ENCODE results near the gene HCRTR1.

Gene HCRTR1

GRCh38 chr1:31592132-31592531 lies 25.4 kb upstream of the HCRTR1 start:
- no peak overlapping the region for H3K27ac ChIP-seq (ENCODE audit: extremely low read depth, low read depth, low read length)
- H3K4me1 ChIP-seq (ENCODE audit: control insufficient read depth, insufficient read depth, low read length), result no peaks in the 10 kb centered on the region
- POLR2A ChIA-PET, result no interaction called here
- CTCF ChIA-PET, result interaction anchor here (0.8 to 9.6 kb wide), 10 partner anchors 7 to 197 kb away, joined by 4 to 120 read pairs (median 5); no protein-coding TSS in a partner anchor
- no peaks in the 10 kb centered on the region for H3K36me3 ChIP-seq (ENCODE audit: control insufficient read depth in 2 of 2, insufficient read depth in 1 of 2, low read length in 2 of 2)
- TF ChIP-seq ZBTB21 (tag by site-specific recombination; IDR thresholded peaks at IDR 0.05) (no peak), KLF17 (tag by site-specific recombination; IDR thresholded peaks at IDR 0.05) (no peak), ZNF707 (tag by site-specific recombination; IDR thresholded peaks at IDR 0.05) (no peak), ZNF596 (tag by site-specific recombination; IDR thresholded peaks at IDR 0.05) (no peak), ZNF701 (tag by site-specific recombination; IDR thresholded peaks at IDR 0.05) (no peak), ZNF10 (tag by site-specific recombination; IDR thresholded peaks at IDR 0.05) (no peak), SCRT2 (tag by site-specific recombination; IDR thresholded peaks at IDR 0.05) (peak; percentile 98), SCRT1 (tag by site-specific recombination; IDR thresholded peaks at IDR 0.05; ENCODE audit: borderline replicate concordance) (peak; percentile 99)
- TF ChIP-seq, protein P1, sequence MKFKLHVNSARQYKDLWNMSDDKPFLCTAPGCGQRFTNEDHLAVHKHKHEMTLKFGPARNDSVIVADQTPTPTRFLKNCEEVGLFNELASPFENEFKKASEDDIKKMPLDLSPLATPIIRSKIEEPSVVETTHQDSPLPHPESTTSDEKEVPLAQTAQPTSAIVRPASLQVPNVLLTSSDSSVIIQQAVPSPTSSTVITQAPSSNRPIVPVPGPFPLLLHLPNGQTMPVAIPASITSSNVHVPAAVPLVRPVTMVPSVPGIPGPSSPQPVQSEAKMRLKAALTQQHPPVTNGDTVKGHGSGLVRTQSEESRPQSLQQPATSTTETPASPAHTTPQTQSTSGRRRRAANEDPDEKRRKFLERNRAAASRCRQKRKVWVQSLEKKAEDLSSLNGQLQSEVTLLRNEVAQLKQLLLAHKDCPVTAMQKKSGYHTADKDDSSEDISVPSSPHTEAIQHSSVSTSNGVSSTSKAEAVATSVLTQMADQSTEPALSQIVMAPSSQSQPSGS (tag by site-specific recombination; IDR thresholded peaks at IDR 0.05; ENCODE audit: low read depth), result no peak
- TF ChIP-seq, protein P2, sequence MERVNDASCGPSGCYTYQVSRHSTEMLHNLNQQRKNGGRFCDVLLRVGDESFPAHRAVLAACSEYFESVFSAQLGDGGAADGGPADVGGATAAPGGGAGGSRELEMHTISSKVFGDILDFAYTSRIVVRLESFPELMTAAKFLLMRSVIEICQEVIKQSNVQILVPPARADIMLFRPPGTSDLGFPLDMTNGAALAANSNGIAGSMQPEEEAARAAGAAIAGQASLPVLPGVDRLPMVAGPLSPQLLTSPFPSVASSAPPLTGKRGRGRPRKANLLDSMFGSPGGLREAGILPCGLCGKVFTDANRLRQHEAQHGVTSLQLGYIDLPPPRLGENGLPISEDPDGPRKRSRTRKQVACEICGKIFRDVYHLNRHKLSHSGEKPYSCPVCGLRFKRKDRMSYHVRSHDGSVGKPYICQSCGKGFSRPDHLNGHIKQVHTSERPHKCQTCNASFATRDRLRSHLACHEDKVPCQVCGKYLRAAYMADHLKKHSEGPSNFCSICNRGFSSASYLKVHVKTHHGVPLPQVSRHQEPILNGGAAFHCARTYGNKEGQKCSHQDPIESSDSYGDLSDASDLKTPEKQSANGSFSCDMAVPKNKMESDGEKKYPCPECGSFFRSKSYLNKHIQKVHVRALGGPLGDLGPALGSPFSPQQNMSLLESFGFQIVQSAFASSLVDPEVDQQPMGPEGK (tag by site-specific recombination; IDR thresholded peaks at IDR 0.05), result no peak
- no peak overlapping the region for H3K4me3 ChIP-seq (ENCODE audit: low read depth, low read length)
- no peaks in the 10 kb centered on the region for H3K9me3 ChIP-seq (ENCODE audit: control insufficient read depth, insufficient read depth, low read depth, low read length)

- H3K36me3 ChIP-seq (ENCODE audit: control insufficient read depth in 2 of 2, insufficient read depth in 1 of 2, low read length in 2 of 2), result no peaks in the 10 kb centered on the region
- no peak overlapping the region for H3K4me3 ChIP-seq (ENCODE audit: low read depth, low read length)
- no peak overlapping the region for H3K27ac ChIP-seq (ENCODE audit: extremely low read depth, low read depth, low read length)
- H3K9me3 ChIP-seq (ENCODE audit: control insufficient read depth, insufficient read depth, low read depth, low read length), result no peaks in the 10 kb centered on the region
- ChIA-PET CTCF (interaction anchor here (0.6 to 9.6 kb wide), 17 partner anchors 8 to 409 kb away, joined by 3 to 120 read pairs (median 6); no protein-coding TSS in a partner anchor), POLR2A (interaction anchor here (0.6 kb wide), 1 partner anchor 52 kb away, joined by 3 read pairs; the partner anchor contains the start of gene PEF1)
- no peaks in the 10 kb centered on the region for H3K4me1 ChIP-seq (ENCODE audit: control insufficient read depth, insufficient read depth, low read length)
- TF ChIP-seq ZNF324 (tag by site-specific recombination; IDR thresholded peaks at IDR 0.05), result no peak
- TF ChIP-seq REPIN1 (tag by site-specific recombination; IDR thresholded peaks at IDR 0.05; ENCODE audit: low read depth), result no peak
Observed at GRCh38 chr1:31593136-31593665, 24.3 kb upstream of the HCRTR1 start.

GRCh38 chr1:31593770-31594632 lies 23.5 kb upstream of the HCRTR1 start:
- Histone ChIP-seq H3K9me3 (ENCODE audit: control insufficient read depth, insufficient read depth, low read depth, low read length) (no peaks in the 10 kb centered on the region), H3K27ac (ENCODE audit: extremely low read depth, low read depth, low read length) (no peak overlapping the region), H3K4me1 (ENCODE audit: control insufficient read depth, insufficient read depth, low read length) (no peaks in the 10 kb centered on the region), H3K36me3 (ENCODE audit: control insufficient read depth in 2 of 2, insufficient read depth in 1 of 2, low read length in 2 of 2) (no peaks in the 10 kb centered on the region), H3K4me3 (ENCODE audit: low read depth, low read length) (no peak overlapping the region)
- CTCF ChIA-PET, result interaction anchor here (0.7 to 9.6 kb wide), 17 partner anchors 9 to 274 kb away, joined by 3 to 120 read pairs (median 6); no protein-coding TSS in a partner anchor
- POLR2A ChIA-PET, result no interaction called here
- TF ChIP-seq, protein P3, sequence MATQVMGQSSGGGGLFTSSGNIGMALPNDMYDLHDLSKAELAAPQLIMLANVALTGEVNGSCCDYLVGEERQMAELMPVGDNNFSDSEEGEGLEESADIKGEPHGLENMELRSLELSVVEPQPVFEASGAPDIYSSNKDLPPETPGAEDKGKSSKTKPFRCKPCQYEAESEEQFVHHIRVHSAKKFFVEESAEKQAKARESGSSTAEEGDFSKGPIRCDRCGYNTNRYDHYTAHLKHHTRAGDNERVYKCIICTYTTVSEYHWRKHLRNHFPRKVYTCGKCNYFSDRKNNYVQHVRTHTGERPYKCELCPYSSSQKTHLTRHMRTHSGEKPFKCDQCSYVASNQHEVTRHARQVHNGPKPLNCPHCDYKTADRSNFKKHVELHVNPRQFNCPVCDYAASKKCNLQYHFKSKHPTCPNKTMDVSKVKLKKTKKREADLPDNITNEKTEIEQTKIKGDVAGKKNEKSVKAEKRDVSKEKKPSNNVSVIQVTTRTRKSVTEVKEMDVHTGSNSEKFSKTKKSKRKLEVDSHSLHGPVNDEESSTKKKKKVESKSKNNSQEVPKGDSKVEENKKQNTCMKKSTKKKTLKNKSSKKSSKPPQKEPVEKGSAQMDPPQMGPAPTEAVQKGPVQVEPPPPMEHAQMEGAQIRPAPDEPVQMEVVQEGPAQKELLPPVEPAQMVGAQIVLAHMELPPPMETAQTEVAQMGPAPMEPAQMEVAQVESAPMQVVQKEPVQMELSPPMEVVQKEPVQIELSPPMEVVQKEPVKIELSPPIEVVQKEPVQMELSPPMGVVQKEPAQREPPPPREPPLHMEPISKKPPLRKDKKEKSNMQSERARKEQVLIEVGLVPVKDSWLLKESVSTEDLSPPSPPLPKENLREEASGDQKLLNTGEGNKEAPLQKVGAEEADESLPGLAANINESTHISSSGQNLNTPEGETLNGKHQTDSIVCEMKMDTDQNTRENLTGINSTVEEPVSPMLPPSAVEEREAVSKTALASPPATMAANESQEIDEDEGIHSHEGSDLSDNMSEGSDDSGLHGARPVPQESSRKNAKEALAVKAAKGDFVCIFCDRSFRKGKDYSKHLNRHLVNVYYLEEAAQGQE (tag by site-specific recombination; IDR thresholded peaks at IDR 0.05), result peak; percentile 53; the same call in 1 of the 2 replicates
- TF ChIP-seq, protein P4, sequence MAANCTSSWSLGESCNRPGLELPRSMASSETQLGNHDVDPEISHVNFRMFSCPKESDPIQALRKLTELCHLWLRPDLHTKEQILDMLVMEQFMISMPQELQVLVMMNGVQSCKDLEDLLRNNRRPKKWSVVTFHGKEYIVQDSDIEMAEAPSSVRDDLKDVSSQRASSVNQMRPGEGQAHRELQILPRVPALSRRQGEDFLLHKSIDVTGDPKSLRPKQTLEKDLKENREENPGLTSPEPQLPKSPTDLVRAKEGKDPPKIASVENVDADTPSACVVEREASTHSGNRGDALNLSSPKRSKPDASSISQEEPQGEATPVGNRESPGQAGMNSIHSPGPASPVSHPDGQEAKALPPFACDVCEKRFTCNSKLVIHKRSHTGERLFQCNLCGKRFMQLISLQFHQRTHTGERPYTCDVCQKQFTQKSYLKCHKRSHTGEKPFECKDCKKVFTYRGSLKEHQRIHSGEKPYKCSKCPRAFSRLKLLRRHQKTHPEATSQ (tag by site-specific recombination; IDR thresholded peaks at IDR 0.05), result no peak
- TF ChIP-seq ZNF174 (tag by site-specific recombination; IDR thresholded peaks at IDR 0.05) (no peak), ZNF394 (tag by site-specific recombination; IDR thresholded peaks at IDR 0.05; ENCODE audit: borderline replicate concordance) (peak; percentile 35; the same call in 1 of the 2 replicates), CTCF (tag by site-specific recombination; IDR thresholded peaks at IDR 0.05) (peak; percentile 87)

All from HEK293 (cell line).